Osteoblast (primary cell): ENCODE measurements around the gene APPL1. TPM values are rescaled to one million over a fixed set of nuclear protein-coding genes. Genes with fewer than 3 reads are reported as not detected.

ENCODE experiments used
- DNase-seq: peaks from one replicate; pipeline ENCODE4 v3.0.0; 2011; ENCODE audit warnings: low spot score, mixed read lengths; ENCODE audit not compliant: insufficient read length; ENCODE audit errors: missing footprints
- H2AFZ ChIP-seq: 2 replicates; pipeline ENCODE4 v1.6.0; 2011; ENCODE audit warnings: mild to moderate bottlenecking, low read length
- H3K27ac ChIP-seq: 2 replicates; pipeline ENCODE4 v1.5.1; 2011; ENCODE audit warnings: mild to moderate bottlenecking, low read depth, low read length, moderate library complexity
- H3K27me3 ChIP-seq: 2 replicates; pipeline ENCODE4 v1.6.0; 2012; ENCODE audit warnings: mild to moderate bottlenecking, control low read depth, inconsistent platforms, low read length, moderate library complexity; ENCODE audit not compliant: insufficient read depth
- H3K36me3 ChIP-seq: 2 replicates; pipeline ENCODE4 v1.5.1; 2011; ENCODE audit warnings: mild to moderate bottlenecking, low read length, control low read depth, moderate library complexity; ENCODE audit not compliant: insufficient read depth
- H3K4me1 ChIP-seq: 2 replicates; pipeline ENCODE4 v1.5.1; 2011; ENCODE audit warnings: mild to moderate bottlenecking, low read length, control low read depth, moderate library complexity; ENCODE audit not compliant: insufficient read depth
- H3K4me2 ChIP-seq: 2 replicates; pipeline ENCODE4 v1.6.0; 2011; ENCODE audit warnings: mild to moderate bottlenecking, low read length; ENCODE audit not compliant: insufficient read depth
- H3K4me3 ChIP-seq: fragments of 200-600 bp; sonication (generic); 3 replicates; pipeline ENCODE4 v1.5.1; 2012; ENCODE audit warnings: mild to moderate bottlenecking, low read length, inconsistent platforms; ENCODE audit not compliant: insufficient read depth
- H3K79me2 ChIP-seq: 2 replicates; pipeline ENCODE4 v1.6.0; 2012; ENCODE audit warnings: mild to moderate bottlenecking, low read length, control low read depth, inconsistent platforms; ENCODE audit not compliant: insufficient read depth
- H3K9me3 ChIP-seq: 2 replicates; pipeline ENCODE4 v1.5.1; 2011; ENCODE audit warnings: low read depth, low read length, control low read depth
- H4K20me1 ChIP-seq: 2 replicates; pipeline ENCODE4 v1.6.0; 2012; ENCODE audit warnings: mild to moderate bottlenecking, low read length, control low read depth; ENCODE audit not compliant: insufficient read depth
- CTCF ChIP-seq: IDR thresholded peaks from 2 replicates; pipeline ENCODE4 v1.5.1; 2011; ENCODE audit warnings: mild to moderate bottlenecking, low read depth, low read length, moderate library complexity; ENCODE audit errors: extremely low read depth
- total RNA-seq: library from RNA; depleted of rRNA; stranded (reverse); fragments of >200 nt; gene quantifications from 2 replicates; pipeline ENCODE4 v1.2.3, GENCODE V29; 2012

Gene APPL1
- 53.6 and 63.9 TPM in 2 replicates for total RNA-seq

GRCh38 chr3:57227204-57227929 is at the start of gene APPL1:
Gene APPL1 (plus strand): TSS chr3:57227729. CDS start chr3:57227884, 155 bp downstream.
- H3K36me3 ChIP-seq: no peaks in the 10 kb centered on the region
- peak within 1 kb of the TSS; percentile 94 for H3K4me3 ChIP-seq
- DNase-seq: peak; percentile 99
- no peaks in the 10 kb centered on the region for H3K9me3 ChIP-seq
- peaks cover 38% of the 10 kb centered on the region for H3K79me2 ChIP-seq
- H3K27me3 ChIP-seq: no peaks in the 10 kb centered on the region
- H4K20me1 ChIP-seq: peaks cover 27% of the 10 kb centered on the region
- no peak for TF ChIP-seq CTCF
- peak within 1 kb of the TSS; percentile 86 for H3K27ac ChIP-seq
- peak within 1 kb of the TSS; percentile 93 for H3K4me2 ChIP-seq
- peaks cover 31% of the 10 kb centered on the region for H3K4me1 ChIP-seq
- H2AFZ ChIP-seq: peak within 1 kb of the TSS; percentile 95

GRCh38 chr3:57179580-57180410 is 47.7 kb upstream of the APPL1 start:
- H3K4me3 ChIP-seq: no peak overlapping the region
- no peak overlapping the region for H3K27ac ChIP-seq
- no peaks in the 10 kb centered on the region for H3K9me3 ChIP-seq
- H2AFZ ChIP-seq: no peak overlapping the region
- H3K4me2 ChIP-seq: no peak overlapping the region
- peaks cover 11% of the 10 kb centered on the region for H3K27me3 ChIP-seq
- TF ChIP-seq CTCF: peak; percentile 60
- DNase-seq: peak; percentile 69
- H3K36me3 ChIP-seq: no peaks in the 10 kb centered on the region
- H3K4me1 ChIP-seq: no peaks in the 10 kb centered on the region
- H3K79me2 ChIP-seq: no peaks in the 10 kb centered on the region
- H4K20me1 ChIP-seq: no peaks in the 10 kb centered on the region

- H3K4me1 ChIP-seq: no peaks in the 10 kb centered on the region
- no peaks in the 10 kb centered on the region for H3K9me3 ChIP-seq
- no peak overlapping the region for H3K4me3 ChIP-seq
- H2AFZ ChIP-seq: no peak overlapping the region
- no peak overlapping the region for H3K27ac ChIP-seq
- DNase-seq: peak; percentile 60
- H3K36me3 ChIP-seq: no peaks in the 10 kb centered on the region
- H3K27me3 ChIP-seq: peaks cover 3% of the 10 kb centered on the region
- H3K79me2 ChIP-seq: no peaks in the 10 kb centered on the region
- H4K20me1 ChIP-seq: no peaks in the 10 kb centered on the region
- no peak overlapping the region for H3K4me2 ChIP-seq
- no peak for TF ChIP-seq CTCF
These were observed 43.0 kb upstream of the APPL1 start for GRCh38 chr3:57184526-57184925.

- Histone ChIP-seq H3K27ac (no peak overlapping the region), H3K27me3 (peaks cover 5% of the 10 kb centered on the region), H4K20me1 (no peaks in the 10 kb centered on the region), H3K79me2 (no peaks in the 10 kb centered on the region), H3K4me2 (no peak overlapping the region), H3K4me3 (no peak overlapping the region), H3K4me1 (no peaks in the 10 kb centered on the region), H3K36me3 (no peaks in the 10 kb centered on the region), H2AFZ (no peak overlapping the region), H3K9me3 (no peaks in the 10 kb centered on the region)
- TF ChIP-seq CTCF: no peak
- no peak for DNase-seq
These were observed 35.5 kb upstream of the APPL1 start for GRCh38 chr3:57192028-57192427.
